NCI-H446 treated with DMSO at 0.1 percent for 48 hours (cell line): Measurements from ENCODE around the gene LRRC45.
"Not testable (repeated sequence)": the region's sequence is repeated elsewhere in the genome, so short reads cannot be mapped to it uniquely, and the experiment has no call there.

ENCODE experiments used
- DNase-seq: peaks from one replicate; lab custom pipeline; 2025; lab: John Stamatoyannopoulos, UW

LRRC45 gene

DNA sequence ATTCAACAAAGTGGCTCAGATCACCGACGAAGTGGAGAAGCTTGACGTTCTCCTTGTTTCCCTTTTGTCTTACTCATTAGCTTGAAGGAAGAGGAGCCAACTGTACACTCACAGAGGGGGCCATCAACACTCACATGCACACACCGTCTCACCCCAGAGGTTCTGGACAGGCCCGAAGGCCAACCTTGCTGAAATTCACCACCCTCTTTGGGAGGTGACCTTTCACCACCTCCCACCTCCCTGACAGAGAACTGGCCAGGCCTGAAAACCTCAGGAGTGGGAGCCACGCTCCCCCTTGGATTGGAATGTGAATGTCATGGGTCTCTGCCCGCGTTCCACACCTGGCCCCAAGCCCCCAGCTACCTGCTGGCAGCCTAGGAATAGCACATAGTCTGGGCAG lies 12.4 kb downstream of the LRRC45 start:
- no peak for DNase-seq

GRCh38 chr17:82035956-82036633 lies 13.0 kb downstream of the LRRC45 start:
- DNase-seq, result no peak

GRCh38 chr17:82036634-82037091 lies 13.6 kb downstream of the LRRC45 start:
- DNase-seq, result no peak

- peak; percentile 95 for DNase-seq
These were observed 14.2 kb downstream of the LRRC45 start, which contains the start of gene DCXR for GRCh38 chr17:82037092-82037888. Gene DCXR (minus strand): TSS chr17:82037697. CDS start chr17:82037682, 15 bp downstream.

- no peak for DNase-seq
These were observed 14.7 kb downstream of the LRRC45 start for GRCh38 chr17:82037889-82038195.

- DNase-seq, result not testable (repeated sequence)
These were observed 15.8 kb downstream of the LRRC45 start for GRCh38 chr17:82038796-82039409.

GRCh38 chr17:82039695-82040299 lies 16.7 kb downstream of the LRRC45 start:
- DNase-seq, result no peak

GRCh38 chr17:82041144-82041814 lies 18.2 kb downstream of the LRRC45 start:
- no peak for DNase-seq

GRCh38 chr17:82042649-82043048 lies 19.5 kb downstream of the LRRC45 start:
- no peak for DNase-seq

DNA sequence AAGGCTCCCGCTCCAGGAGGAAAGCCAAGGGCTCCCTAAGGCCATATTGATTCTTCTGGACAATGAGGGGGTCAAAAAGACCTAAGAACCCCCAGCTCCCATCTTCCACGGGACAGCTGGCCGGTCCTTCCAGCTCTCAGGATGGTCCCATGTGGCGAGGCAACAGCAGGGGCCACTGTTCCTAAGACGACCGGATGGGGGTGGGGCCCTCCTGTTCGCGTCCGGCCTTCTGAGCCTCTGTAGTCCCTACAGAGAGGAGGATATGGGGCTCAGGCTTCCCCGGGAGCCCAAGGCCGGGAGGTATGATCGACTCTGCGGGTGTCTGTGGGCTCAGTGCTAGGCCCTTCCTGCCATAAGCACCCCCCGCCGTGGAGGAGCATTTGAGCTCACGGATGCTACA lies 20.4 kb downstream of the LRRC45 start:
- DNase-seq, result no peak

DNA sequence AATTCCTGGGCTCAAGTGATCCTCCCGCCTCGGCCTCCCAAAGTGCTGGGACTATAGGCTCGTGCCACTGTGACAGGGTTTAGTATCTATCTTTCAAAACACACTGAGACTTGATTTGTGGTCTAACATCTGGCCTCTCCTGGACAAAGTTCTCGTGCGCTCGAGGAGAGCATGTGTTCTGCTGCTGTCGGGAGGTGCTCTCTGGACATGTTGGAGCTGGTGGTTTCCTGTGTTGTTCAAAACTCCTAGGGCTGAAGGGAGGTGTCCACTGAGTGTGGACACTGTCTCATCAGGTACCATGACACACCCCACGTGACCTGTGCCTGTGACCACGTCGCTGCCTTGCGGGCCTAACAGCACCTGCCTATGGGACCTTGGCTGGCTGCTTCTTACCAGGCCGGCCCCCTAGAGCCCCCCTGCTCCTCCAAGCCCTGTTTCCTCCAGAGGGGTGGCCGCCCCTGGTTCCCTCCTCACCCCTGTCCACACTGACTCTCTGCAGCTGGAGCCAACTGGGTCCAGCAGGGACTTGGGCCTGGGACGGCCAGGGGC lies 22.9 kb downstream of the LRRC45 start:
- no peak for DNase-seq

- DNase-seq, result no peak
These were observed 23.8 kb downstream of the LRRC45 start for GRCh38 chr17:82046903-82047302.

DNA sequence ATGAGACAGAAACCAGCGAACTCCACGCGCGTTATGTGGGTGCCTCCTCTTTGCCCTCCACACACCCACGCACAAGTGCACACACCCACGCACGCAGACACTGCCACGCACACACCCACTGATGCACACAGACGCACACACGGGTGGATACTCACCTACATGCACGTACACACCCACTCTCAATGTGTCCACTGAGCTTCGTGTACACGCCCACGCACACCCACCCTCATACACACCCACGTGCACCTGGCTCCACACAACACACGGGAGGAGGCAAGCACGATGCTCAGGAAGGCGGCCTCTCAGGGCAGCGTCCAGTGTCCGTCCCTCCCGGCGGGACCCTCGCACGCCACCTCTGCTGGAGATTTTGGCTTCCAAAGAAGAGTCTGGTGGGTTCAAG lies 24.3 kb downstream of the LRRC45 start:
- no peak for DNase-seq

- DNase-seq, result no peak
These were observed 24.9 kb downstream of the LRRC45 start for GRCh38 chr17:82047914-82048570.

- no peak for DNase-seq
These were observed 25.5 kb downstream of the LRRC45 start for GRCh38 chr17:82048571-82048971.

DNA sequence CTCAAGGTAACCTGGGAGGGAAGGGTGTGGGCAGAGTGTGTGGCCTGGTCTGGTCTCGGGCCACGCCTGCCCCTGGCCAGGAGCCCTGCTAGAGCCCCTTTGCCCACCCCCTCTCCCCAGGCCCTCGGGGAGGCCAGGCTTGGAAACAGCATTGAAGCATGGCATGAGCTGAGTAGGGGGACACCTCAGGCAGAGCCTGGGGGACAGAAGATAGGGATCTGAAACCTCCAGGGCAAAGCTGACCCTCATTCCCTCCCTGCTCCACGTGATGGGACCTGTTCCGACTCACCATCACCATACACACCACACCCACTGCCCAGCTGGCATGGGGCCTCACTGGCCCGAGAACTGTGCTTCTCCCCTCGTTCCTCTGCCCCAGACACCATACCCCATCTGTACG lies 26.0 kb downstream of the LRRC45 start:
- DNase-seq, result no peak

DNA sequence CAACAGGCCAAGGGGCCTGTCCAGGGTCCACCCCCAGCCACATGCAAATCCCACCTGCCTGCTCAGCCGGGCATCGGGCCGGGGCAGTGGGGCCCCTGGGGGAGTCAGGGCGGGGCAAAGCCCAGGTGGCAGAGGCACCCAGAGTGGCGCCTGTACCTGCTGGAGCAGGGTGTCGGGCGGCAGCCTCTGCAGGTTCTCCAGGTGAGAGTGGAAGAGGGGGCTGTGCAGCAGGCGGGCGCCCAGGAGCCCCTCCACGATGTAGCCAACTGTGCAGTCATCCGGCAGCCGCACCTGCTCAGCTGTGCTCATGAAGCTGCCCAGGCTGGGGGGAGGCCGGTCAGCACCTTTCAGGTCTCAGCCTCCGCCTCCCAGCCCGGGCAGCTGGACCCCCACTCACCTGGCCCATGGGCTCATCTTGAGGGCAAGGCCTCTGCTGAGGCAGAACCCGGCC lies 26.4 kb downstream of the LRRC45 start:
- no peak for DNase-seq

DNA sequence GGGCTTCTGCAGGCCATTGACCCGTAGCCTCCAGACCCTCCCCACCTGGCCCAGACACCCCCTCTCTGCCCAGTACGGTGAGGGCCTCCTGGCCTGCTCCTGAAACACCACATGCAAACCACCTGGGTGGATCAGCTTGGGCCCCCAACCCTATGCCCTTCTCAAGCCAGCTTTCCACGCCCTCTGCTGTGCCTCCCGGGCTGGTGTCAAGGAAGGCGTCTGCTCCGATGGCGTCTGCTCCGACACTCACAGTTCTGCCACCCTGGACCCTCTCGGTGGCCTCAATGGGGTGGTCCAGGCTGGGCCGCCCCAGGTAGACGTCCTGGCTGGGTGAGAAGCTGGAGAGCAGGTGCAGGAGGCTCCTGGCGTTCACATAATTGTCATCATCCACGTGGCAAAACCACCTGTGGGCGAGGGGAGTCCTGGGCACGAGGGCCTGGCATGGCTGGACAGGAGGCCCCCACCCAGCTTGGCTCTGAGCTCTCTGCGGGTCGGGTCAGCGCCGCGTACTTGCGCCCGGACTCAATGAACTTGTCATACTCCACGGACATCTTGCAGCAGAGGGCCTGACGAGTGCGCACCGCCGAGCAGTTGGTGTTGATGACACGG lies 27.2 kb downstream of the LRRC45 start:
- no peak for DNase-seq

GRCh38 chr17:82050761-82051641 lies 27.9 kb downstream of the LRRC45 start:
- no peak for DNase-seq
